Stimulated activated CD8-positive, alpha-beta memory T cell treated with anti-CD3 and anti-CD28 coated beads, Interleukin-15, amount 100 ng/mL, for 4 hours (primary cell): Measurements from ENCODE around the gene PRKG1.

Experiments used
- DNase-seq, 2 donors: peaks; one replicate each; pipeline ENCODE4 v3.0.0-alpha.2; 2020; ENCODE audit warnings: low read depth in 2 of 2

PRKG1 gene

DNA sequence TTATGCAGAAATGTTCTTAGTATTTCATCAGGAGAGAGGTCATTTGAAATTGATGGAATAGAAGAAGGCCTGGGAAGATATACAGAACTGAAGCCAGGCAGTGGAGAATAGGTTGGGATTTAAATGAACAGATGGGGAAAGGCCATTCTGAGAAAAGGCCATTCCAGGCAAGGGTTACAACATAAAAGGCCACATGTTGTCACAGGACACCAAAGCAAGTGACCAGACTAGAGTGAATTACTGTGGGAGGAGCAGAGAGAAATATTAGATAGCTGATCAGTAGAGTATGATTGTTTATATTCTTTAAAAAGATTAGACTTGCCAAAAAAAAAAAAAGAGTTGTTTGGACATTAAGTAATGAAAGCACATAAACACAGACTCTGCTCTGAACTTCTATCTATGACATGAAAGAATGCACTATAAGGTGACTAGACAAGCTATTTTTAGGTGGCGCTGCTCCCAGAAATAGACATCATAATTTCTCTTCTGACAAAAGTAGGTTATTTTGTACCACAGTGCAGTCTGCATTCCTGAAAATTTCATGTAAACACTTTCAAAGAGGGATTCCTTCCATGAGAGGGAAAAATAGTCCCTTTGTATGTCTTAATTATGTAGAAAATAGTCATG is 1184.6 kb downstream of the PRKG1 start:
- DNase-seq: no peak

DNA sequence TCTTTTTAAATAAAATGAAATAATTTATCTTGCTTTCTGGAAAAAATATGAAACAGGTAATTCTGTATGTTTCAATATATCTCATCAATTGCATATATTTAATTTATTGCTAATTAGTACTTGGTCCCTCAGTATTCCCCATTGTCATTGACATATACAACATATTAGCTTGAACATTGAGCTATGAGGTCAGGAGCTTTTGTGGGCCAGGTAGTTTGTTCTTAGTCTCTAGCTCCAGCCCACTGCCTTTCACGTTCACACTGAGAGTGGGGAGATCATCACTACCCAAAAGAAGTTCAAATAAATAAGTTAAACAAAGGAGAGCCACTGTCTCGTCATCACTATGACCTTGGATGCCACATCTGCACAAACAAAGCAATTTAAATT is 1185.1 kb downstream of the PRKG1 start:
- no peak for DNase-seq

DNA sequence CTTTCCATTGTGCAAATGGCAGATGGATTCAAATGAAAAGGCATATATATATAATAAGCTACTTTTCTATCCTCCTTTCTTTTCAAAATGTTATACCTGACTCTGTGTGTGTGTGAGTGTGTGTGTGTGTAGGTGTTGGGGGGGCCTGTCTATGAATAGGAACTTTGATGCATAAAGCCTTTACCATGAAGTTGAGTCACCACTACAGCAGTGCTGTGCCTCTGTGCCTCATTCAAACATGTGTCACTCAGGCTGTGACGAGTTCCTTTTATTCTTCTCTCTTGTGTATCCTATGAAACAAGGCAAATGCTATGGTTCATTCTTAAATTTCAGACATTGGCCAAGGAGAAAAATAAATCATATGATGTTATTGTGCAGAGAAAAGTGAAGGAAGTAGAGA is 1187.1 kb downstream of the PRKG1 start:
- no peak for DNase-seq

DNA sequence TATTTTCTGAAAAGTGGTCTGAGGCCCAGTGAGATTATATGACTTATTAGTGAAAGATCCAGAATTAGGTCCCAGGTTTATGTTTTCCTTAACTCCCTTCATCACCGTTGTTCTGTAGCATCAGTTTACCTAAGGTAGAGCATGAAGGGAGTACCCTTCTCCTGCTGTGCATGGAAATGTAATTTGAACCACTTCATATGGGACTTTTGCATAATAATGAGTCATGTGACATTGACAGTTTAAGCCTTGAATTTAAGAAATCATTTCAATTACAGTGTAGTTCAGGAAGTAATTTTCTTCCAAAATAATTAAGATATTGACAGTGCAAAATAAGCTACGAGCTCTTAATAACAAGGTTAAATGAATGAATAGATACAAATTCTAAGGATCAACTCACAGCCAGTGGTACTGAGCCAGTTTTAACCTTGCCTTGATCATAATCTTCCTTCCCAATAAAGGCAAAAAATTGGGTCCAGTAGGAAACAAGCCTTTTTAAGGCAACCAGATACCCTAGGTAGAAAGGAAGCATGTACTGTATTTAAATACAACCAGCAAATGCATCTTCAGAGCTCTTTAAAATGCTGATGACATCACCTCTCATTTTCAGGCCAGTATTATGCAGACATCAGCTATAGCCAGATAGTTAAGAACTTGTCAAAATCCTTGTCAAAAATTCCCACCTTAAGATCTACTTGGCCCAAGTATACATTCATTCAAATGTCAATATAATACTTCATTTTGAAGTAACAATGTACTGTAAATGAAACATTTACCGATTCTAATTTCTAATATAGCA is 1191.0 kb downstream of the PRKG1 start:
- no peak for DNase-seq

DNA sequence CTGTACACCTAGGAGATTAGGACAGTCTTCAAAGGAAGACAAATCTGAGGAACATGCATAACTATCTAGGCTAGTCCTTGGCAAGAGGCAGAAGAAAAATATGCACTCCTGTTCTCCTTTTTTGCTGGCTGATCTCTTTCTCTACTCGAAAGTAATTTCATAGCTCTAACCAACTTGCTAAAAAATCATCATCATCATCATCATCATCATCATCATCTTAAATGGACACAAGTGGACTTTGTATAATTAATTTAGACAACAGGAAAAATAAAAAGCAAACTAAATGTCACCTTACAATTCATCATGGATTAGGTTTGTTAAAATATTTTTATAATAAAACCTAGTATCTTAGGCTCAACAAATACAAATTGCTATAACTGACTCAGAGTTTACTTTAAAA is 1192.6 kb downstream of the PRKG1 start:
- DNase-seq: no peak

DNA sequence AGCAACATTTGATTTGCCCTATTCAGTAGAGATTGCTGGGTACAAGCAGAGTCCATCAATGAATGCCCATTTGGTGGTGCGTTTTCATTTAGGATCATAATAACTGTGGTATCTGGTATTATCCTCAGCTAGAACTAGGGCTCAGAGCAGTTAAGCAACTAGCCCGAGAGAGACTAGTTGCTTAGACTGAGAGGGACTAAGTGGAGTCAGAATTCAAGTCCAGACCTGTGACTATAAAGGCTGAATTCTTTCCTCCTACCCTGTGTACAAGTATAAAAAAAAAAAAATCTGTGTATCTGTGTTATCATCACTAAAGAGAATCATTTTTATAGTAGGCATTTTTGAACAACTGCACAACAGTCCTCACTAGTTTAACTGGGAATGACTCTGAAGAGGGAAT is 1194.5 kb downstream of the PRKG1 start:
- DNase-seq: no peak

DNA sequence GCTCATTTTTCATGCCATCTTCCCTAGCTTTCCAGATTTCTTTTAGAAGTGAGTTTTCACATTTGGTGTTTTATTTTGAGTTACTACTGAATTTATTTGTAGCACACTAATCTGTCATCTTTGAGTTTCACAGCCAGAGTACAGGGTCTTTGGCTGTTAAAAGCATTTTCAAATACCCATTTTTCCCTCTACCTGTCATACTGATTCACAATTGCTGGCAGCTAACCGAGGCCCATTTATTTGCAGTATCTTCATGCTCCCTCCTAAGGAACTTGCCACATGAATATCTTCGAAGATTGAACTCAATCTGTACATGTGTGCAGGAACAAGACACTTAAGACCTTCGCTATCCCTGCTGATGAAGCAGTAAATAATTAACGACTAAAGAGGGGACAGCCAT is 1194.9 kb downstream of the PRKG1 start:
- no peak for DNase-seq

DNA sequence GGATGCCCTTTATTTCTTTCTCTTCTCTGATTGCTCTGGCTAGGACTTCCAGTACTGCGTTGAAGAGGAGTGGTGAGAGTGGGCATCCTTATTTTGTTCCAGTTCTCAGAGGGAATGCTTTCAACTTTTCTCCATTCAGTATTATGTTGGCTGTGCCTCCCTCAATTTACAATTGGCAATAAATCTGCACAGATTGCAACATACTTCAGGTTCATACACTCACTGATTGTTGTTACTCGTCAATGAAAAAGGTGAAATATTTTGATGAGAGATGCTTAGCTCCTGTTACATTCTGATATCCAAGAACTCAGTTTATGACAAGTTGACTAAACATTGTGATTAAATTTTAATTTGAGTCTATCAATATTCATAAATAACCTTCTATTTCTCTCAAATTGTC is 1201.9 kb downstream of the PRKG1 start:
- no peak for DNase-seq

DNA sequence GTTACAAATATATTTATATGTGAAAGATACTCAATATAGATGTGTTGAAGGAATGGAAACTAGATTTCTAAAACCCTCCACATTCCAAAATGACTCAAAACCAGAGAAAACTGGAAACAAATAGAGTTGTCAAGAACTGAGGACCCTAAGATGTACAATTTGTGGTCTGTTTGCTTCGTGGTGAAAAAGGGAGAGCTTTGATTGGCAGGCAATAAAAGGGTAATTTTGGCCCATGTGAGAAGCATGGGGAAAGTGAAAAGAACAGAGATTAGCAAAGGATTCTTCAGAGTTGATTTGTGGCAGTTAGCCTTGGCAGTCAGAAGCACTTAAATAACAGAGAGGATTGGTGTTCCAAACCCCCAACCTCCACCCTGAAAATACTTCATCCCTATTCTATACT is 1202.7 kb downstream of the PRKG1 start:
- no peak for DNase-seq

DNA sequence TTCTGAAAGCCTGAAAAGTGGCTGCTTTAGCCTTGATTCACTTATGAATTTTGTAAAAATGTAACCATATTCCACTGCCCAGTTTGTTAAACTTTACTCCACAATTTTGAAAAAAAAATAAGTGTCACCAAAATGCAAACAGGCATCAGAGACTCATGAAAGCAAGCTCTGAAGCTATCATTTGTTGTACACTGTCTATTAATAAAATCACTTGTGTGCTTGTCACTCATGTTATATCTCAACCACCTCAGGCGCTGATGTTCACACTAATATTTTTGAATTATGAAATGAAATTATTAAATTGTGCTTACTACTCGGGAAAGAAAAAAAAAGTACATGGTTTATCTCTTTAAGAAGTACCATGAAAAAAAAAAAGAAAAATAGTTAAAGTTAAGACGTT is 1205.3 kb downstream of the PRKG1 start:
- DNase-seq: no peak

DNA sequence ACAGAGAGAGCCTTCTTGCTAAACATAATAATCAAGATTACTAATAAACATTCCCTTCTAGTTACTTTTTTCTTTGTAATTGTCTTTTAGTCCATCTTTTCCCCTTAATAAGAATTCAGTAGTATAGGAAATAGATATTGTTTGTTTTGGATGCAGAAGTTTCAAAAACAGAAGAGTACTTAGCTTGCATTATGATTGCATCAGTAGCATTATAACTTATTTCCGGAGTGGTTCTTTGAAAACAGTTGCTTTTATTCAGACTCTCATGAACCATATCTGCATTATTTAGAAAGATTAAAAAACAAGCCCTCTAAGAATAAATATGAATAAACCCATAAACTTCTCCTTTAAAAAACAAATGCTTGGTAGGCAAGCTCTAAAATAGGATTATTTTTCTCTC is 1205.8 kb downstream of the PRKG1 start:
- no peak for DNase-seq

DNA sequence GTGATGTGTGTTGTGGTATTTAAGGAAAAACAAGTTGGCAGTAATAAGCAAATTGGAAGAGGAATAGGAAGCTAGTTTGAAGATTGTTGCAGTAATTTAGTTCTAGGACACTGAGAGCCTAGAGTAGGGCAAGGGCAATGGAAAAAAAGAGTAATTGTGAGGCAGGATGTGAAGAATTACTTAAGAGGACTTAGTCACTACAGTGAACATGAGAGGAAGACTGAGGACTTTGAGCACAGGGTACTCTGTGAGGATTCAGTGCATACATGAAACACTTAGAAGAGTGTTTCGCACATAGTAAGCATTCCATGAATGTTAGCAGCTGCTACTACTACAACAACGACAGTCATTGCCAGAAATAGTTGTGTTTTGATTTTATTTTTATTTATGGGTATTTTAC is 1208.9 kb downstream of the PRKG1 start:
- DNase-seq: no peak

DNA sequence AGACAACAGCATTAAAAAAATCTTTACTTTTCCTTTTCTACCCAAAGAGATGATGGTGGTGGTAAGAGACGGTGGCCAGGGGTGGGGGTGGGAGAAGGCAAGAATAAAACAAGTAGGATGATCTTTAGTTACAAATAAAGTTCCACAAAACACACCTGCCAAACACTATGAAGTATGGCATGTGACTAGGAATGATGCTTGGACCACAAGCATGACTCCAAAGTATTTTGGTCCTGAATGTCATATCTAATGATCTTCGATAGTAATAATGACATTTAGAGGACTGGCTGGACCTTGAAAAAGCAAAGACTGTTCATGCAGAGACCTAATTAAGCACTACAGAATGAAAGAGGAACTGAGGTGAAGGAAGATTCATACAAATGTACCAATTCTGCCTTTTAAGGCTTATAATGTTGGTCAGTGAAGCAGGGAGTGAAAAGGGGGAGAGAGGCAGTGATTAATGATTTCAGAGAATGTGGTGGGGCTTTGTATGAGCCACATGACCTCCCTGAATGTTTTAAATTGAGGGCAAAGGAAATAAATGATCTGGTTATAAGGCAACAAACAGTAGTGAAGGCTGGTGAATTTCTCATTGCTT is 1210.2 kb downstream of the PRKG1 start:
- DNase-seq: no peak

DNA sequence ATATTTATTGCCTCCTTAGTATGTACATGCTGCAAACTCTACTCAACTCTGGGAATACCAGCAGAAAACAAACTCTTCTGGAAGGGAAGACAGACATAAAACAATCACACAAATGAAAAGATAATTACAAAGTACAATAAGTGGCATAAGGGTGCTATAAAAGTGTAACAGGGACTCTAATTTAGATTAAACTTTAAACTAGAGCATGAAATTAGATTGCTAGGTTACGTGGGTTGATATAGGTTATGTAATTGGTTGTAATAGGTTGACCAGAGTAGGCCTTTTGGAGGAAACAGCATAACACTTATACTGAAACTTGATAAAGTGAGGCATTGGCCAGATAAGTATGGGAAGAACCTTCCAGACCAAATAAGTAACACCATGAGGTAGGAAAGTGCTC is 1213.6 kb downstream of the PRKG1 start:
- DNase-seq: no peak

DNA sequence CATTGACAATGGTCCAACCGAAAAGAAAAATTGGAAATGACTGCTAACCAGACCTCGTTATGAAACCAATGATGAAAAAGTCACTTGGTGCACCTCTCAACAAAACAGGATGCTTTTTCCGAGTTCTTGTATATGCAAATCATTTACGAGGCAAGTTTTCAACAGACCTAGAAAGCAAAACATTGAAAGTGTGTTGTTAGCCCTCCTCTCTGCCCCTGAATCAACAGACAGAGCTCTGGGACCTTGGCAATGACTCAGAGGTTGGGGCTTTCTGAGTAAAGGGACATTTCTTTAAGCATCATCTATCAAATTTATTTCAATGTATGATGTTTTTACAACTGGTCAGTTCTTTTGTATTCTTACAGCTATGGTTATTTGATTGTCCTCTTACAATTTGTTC is 1223.5 kb downstream of the PRKG1 start:
- DNase-seq: no peak

DNA sequence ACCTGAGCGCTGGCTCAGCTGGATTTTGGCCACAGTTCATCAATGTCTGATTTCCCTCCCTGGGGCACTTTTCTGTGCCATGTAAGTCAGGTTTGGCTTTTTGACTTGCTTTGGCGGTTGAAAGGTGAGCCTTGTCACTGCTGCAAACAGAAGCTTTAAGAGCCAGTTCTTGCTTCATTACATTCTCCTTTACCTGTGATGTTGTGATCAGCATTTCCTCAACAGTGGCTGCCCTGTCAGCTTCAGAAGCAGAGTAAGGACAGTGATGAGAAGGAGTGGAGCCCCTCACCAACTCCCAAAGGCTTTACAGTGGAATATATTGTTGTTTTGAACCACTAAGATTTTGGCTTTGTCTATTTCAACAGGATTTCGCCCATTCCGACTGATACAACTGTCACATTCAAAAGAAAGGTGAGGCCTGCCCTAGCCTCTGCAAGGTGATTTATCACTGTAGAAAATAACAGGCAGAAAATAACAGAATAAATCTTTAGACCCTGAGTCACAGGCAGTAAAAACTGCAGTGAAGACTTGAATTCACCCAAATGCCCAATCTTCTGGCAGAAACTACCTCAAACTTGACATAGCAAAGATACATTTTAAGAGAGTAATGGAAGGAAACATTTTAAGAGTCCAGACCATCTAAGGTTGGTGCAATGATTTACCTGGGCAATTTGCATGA is 1226.5 kb downstream of the PRKG1 start:
- no peak for DNase-seq

DNA sequence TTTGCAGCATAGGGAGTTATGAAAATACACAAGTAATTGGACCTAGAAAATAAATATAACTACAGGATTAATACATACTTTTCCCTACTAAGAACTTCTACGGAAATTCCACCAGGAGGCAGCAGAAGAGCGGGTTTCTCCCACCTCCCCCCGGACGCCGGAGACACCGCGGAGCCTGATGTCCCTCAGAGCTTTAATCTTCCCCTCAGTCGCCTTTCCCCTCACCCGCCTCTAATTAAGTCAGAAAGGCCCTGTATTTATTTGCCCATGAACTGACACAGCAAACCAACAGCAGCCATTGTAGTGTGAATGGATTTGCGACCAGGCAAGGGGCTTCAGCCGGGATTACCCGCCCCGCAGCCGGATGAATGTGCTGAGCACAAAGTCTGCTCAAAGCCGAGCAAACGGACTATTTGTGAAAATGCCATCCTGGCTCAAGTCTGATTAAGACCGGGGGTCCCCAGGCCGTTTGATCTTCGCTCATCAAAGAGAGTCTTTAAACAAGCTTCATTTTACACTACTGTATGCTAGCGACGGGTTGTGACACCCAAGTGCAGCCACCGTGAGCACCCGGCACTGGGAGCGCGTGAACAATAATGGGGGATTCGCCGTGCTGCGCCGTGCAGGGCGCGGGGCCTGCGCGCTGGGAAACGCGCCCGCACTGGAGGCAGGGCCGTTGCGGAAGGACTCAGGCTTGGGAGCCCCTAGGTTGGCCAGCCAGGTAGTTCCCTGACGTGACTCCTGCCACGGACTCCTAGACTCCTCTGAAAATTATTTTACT is 1234.2 kb downstream of the PRKG1 start:
- no peak for DNase-seq

DNA sequence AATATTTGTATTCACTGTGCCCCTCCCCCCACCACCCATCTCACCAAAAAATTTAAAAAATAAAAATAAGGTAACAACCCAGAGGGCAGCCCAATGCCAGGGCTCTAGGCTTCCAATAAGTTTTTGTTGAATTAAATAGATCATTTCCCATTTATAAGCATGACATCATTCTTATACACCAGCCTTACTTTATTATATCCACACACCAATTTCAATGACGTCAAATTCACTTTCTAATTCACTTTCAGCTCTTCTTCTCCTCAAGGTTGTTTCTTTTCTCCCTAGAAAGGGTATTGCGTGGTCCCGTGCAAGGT is 1238.6 kb downstream of the PRKG1 start:
- DNase-seq: no peak

DNA sequence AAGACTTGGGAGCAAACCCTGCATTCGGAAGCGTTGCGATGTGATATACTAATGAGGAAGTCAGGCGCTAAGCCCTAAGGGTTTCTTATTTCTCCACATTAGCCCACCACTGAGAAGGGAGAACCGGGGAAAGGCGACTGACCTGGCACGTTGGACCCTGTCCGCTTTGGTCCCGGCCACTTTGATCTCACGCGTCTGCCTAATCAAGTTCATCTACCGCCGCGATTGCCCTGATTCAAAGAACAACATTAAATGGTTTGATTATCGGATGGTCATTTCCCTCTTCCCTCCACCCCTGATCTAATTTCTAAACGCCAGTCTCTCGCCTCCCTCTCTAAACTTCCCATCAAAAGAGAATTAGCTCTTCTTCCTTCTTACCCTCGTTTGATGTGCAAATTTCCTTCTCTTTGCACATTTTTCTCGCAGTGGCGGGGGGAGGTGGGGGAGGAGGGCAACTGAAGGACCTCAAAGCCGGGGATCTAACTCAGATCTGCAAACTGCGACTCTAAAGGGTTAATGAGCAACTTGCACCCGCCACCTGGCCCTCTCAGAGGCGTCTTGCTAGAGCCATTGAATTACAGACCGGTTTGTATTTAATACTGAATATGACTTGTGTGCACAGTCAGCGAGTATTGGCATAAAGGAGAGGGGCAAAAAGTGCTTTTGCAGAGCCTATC is 1239.1 kb downstream of the PRKG1 start:
- DNase-seq: no peak

DNA sequence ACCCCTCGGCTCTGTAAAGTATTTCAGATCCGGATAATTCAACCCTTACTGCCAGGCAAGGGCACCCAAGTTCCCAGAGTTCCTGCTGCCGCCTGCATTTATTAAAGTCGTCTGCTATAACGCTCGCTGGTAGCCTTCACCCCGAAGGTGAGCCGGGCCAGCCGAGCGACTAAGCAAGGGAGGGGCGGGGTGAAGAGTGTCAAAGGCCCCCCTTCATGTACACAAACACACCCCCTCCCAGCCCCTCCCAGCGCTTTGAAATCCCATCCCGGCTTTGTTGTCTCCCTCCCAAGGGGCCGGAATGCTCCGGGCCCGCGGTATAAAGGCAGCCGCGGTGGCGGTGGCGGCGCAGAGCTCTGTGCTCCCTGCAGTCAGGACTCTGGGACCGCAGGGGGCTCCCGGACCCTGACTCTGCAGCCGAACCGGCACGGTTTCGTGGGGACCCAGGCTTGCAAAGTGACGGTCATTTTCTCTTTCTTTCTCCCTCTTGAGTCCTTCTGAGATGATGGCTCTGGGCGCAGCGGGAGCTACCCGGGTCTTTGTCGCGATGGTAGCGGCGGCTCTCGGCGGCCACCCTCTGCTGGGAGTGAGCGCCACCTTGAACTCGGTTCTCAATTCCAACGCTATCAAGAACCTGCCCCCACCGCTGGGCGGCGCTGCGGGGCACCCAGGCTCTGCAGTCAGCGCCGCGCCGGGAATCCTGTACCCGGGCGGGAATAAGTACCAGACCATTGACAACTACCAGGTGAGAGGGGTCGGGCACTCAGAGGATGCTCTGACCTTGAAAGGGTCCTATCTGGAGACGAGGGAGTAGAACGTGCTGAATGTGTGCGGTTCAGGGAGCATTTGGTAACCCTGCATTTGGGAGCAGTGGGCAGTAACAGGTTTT is 1239.9 kb downstream of the PRKG1 start, which contains the start of gene DKK1:
DKK1 (plus strand) TSS at position 349 of the 889 bp plus-strand sequence; CDS start at position 503, 154 bp downstream.
- no peak for DNase-seq
